ENCODE data around the gene SLA2.
"Not testable (repeated sequence)": the region's sequence is repeated elsewhere in the genome, so short reads cannot be mapped to it uniquely, and the experiment has no call there.

Gene SLA2

GRCh38 chr20:36644706-36645095 is 1.3 kb downstream of the SLA2 start:
- DNase-seq, result no peak

- no peak for DNase-seq
Observed at GRCh38 chr20:36644032-36644705, 1.8 kb downstream of the SLA2 start.

- DNase-seq, result no peak
Observed at GRCh38 chr20:36642136-36642535, 3.9 kb downstream of the SLA2 start.

GRCh38 chr20:36641506-36641843 is 4.5 kb downstream of the SLA2 start:
- no peak for DNase-seq

GRCh38 chr20:36638876-36639400 is 7.1 kb downstream of the SLA2 start:
- DNase-seq, result not testable (repeated sequence)

- no peak for DNase-seq
Observed at GRCh38 chr20:36634342-36634741, 11.7 kb downstream of the SLA2 start.

GRCh38 chr20:36633285-36633772 is 12.7 kb downstream of the SLA2 start:
- DNase-seq, result no peak

- DNase-seq, result no peak
Observed at GRCh38 chr20:36632487-36633284, 13.3 kb downstream of the SLA2 start.

GRCh38 chr20:36632147-36632486 is 13.9 kb downstream of the SLA2 start:
- no peak for DNase-seq

- DNase-seq, result no peak
Observed at GRCh38 chr20:36631646-36632045, 14.3 kb downstream of the SLA2 start.

GRCh38 chr20:36629719-36630681 is 16.0 kb downstream of the SLA2 start:
- DNase-seq, result no peak

GRCh38 chr20:36628076-36628475 is 17.9 kb downstream of the SLA2 start:
- no peak for DNase-seq

GRCh38 chr20:36624944-36625324 is 21.1 kb downstream of the SLA2 start:
- no peak for DNase-seq

- DNase-seq, result no peak
Observed at GRCh38 chr20:36624068-36624943, 21.7 kb downstream of the SLA2 start.

- DNase-seq, result no peak
Observed at GRCh38 chr20:36623444-36623843, 22.6 kb downstream of the SLA2 start.

- no peak for DNase-seq
Observed at GRCh38 chr20:36620917-36621316, 25.1 kb downstream of the SLA2 start.

GRCh38 chr20:36614781-36615557 is 31.0 kb downstream of the SLA2 start:
- DNase-seq, result no peak

- DNase-seq, result no peak
Observed at GRCh38 chr20:36613974-36614373, 32.0 kb downstream of the SLA2 start.

GRCh38 chr20:36611625-36612024 is 34.4 kb downstream of the SLA2 start:
- DNase-seq, result no peak

- not testable (repeated sequence) for DNase-seq
Observed at GRCh38 chr20:36608388-36608728, 37.6 kb downstream of the SLA2 start.
